ENCODE data around the gene GLMN. TPM values are rescaled to one million over a fixed set of nuclear protein-coding genes. Genes with fewer than 3 reads are reported as not detected.

GLMN gene
- total RNA-seq, 1 donor from 2014 or later: 7.6 TPM

Other genes starting within 250 kb of the GLMN start
- gene SETSIP, start 223.6 kb downstream of the GLMN start, total RNA-seq: not detected
- 2.1 TPM for gene BTBD8, start 218.6 kb downstream of the GLMN start, total RNA-seq
- not detected for gene C1orf146, start 81.1 kb downstream of the GLMN start, total RNA-seq
- 29.0 TPM for gene RPAP2, start 72 bp upstream of the GLMN start, total RNA-seq
- 0.51 TPM for gene GFI1, start 187.9 kb upstream of the GLMN start, total RNA-seq

All from mesenteric fat pad (tissue), 1 donor.